Adipose tissue (tissue), 3 donors: ENCODE results near the gene CAMK4. TPM values are rescaled to one million over a fixed set of nuclear protein-coding genes. Genes with fewer than 3 reads are reported as not detected.

ENCODE experiments used
- H3K27ac ChIP-seq: one replicate; pipeline ENCODE4 v1.5.1; 2013; ENCODE audit warnings: low read depth, low read length
- WGBS, 3 donors: extraction: QIAGEN DNeasy Blood & Tissue Kit; methylation state at CpG; one replicate each; pipeline ENCODE4 v1.1.7; 2013; 5-methylcytosine and 5-hydroxymethylcytosine counted together
- polyA plus RNA-seq, 3 donors: library from polyadenylated mRNA; stranded (reverse); fragments of 200-250 nt; gene quantifications; one replicate each; pipeline ENCODE4 v1.2.3, GENCODE V29; 2013
- donor health status: healthy with polysubstance abuse.
- donor health status: Bipolar disorder and iron deficiency.
- donor health status: healthy.

CAMK4 gene
- polyA plus RNA-seq, 3 donors = 0.17 to 0.43 TPM; not detected in 1

DNA sequence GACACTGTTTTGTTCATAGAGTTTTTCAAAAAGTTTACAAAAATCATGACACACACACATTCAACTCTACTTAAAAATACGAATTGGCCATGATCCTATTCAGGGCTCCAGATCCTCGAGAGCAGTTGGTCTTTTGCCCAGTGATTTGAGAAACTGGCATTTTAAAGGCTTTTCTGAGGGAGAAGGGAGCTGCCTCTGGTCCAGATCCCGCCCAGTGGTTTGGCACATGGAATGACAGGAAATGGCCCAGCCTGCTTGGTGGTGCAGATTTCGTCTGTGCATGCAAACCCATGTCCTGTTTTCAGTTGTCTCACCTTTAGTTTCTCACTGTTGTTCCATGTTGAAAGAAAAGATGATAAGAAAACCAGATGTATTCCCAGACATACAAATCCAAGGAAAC lies 3.6 kb downstream of the CAMK4 start:
- WGBS, 3 donors = 30 to 59% (median 32%) methylated on average over 4 of the region's 4 CpGs
- H3K27ac ChIP-seq = no peak overlapping the region

DNA sequence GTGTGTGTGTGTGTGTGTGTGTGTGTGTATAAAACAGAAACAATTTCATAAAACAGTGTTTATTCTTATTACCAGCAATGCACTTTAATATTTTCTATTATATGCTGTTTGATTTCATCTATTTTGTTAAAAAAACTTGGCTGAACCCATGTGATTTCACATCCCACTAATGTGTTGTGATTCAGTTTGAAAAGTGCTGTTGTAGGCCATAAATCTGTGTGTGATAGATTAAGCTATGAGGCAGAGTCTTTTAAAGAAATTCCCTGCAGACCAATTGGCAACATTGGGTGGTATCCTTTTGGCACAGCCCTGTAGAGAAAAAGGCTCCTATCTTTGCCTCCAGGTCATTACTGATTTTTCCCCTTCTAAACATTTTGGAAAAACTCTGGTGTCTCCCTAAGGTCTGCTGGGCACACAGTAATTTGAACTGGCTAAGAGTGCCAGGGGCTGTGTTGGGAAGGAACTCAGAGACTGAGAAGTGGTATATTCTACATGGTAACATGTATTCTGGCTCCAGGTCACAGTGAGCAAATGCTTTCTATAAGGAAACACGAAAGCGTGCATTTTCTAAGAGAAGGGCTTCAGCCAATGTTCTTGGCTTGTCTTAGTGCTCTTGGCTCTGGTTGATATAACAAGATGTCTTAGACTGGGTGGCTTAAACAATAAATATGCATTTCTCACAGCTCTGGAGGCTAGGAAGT lies 4.5 kb downstream of the CAMK4 start:
- WGBS, 3 donors = 76 to 86% (median 79%) methylated on average over 2 of the region's 2 CpGs
- H3K27ac ChIP-seq = no peak overlapping the region

DNA sequence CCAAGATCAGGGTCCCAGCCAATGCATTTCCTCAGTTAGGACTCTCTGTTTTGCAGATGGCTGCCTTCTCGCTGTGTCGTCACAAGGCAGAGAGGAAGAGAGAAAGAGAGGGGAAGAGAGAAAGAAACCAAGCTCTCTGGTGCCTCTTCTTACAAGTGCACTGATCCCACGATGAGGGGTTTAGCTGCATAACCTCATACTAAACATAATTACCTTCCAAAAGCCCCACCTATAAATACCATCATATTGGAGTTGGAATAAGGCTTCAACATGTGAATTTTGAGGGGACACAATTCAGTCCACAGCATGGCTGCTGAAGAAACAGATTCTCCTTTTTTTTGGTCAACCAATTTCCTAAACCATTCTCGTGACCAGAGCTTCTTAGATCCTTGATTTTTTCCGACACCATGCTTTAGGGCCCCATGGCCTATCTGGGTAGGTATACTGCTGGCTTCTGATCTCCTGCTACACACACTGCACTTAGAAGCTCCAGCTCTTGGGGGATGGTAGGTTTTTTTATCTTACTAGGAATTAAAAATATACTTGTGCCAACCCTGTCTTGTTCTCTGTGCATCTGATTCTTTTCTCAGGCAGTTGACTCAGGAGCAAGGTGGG lies 5.1 kb downstream of the CAMK4 start:
- no peak overlapping the region for H3K27ac ChIP-seq
- WGBS, 3 donors = 79 to 87% (median 80%) methylated on average over 5 of the region's 5 CpGs

DNA sequence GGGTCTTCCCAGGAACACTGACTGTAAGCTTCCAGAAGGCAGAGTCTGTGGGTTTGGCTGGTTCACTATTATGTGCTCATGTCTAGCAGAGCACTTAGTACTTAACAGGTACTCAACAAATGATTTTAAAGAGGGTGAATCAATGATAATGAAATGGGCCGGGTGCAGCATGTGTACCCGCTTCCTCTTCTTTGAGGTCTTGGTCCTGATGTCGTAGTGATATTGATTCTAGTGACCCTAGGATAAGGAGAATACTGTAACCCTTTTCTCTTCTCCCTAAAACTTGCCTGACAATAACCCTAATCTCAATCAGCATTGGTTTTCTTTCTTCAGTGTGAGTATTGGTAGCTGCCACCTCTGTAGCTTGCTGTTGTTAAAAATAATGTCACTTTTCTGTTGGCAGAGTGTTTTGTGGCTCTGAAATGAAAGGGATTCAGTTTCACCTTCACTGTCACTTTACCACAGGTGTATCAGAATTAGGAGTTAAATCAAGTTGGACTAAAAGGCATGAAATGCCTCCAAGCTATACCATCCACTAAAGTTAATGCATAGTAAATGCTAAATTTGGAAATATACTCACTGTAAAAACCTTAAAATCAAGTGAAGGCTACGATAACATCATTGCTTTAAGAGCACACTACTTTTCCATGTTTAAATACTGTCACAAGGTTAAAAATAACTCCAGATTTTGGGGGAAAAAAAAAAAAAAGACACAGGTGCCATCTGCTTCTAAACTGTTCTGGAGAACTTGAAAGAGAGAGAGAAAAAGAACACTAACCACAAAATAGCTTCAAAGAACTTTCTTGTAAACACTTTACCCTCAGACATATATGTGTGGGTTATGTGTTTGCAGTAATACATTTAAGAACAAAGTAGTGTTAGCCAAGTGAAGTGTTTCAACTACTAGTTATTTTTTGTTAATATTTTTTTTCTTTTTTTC lies 6.0 kb downstream of the CAMK4 start:
- WGBS, 3 donors = 67 to 86% (median 86%) methylated on average over 4 of the region's 4 CpGs
- no peak overlapping the region for H3K27ac ChIP-seq

DNA sequence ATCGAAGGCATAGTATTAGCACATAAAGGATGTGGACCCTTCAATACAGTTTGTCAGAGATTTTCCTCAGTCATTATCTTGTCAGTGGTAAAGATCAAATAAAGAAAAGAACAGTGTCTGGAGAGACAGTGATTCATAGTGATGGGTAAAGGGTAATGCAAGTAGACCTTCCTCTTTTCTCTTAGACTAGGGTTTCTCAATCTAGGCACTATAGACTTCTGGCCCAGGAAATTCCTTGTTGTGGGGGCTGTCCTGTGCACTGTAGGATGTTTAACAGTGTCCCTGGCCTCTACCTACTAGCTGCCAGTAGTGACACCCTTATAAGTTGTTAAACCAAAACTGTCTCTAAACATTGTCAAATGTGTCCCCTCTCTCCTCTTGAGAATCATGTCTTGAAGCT lies 6.9 kb downstream of the CAMK4 start:
- H3K27ac ChIP-seq = no peak overlapping the region
- 85 to 94% (median 91%) methylated on average over 1 of the region's 1 CpG for WGBS, 3 donors

DNA sequence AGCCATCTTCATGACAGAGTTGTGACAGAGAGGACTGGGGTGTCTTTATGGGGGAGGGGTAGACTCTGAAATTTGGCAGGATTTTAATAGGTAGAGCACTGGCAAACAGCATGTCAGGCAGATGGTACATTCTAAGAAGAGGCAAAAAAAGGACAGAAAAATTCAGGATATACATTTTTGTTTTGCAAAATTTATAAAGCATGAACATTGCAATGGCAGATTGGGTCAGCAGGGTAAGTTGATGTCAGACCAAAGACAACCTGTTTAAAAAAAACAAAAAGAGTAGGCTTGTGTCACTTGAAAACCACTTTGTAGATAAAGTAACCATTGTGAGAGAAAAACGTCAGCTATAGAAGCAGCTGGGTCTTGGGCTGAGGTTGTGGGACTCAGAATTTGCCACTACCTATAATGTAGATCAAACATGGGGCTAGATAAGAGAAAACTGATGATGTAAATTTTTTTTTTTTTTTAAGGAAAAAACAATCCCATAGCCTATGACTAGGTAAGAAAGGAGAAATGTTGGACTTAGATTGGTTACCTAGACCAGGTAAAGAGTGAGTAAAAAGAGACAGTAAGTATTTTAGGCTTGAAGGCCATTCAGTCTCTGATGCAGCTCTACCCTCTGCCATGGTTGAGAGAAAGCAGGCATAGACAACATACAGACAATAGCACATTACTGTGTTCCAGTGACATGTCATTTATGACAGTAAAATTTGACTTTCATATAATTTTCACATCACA lies 8.3 kb downstream of the CAMK4 start:
- H3K27ac ChIP-seq = no peak overlapping the region
- 39 to 70% (median 55%) methylated on average over 1 of the region's 1 CpG for WGBS, 3 donors

DNA sequence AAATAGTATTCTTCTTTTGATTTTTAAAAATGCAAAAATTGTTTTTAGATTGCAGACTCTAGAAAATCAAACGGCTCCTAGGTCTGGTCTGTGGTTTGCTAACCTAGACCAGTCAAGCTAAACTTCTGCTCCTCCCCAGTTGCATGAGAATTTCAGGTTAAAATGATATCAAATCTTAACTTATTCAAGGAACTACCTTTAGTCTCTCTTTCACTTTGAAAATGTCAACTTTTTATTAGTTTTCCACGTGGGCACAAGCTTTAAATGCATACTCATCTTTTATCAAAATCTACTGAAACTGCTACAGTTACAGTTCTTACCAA lies 8.8 kb downstream of the CAMK4 start:
- 66 to 70% (median 67%) methylated on average over 2 of the region's 2 CpGs for WGBS, 3 donors

DNA sequence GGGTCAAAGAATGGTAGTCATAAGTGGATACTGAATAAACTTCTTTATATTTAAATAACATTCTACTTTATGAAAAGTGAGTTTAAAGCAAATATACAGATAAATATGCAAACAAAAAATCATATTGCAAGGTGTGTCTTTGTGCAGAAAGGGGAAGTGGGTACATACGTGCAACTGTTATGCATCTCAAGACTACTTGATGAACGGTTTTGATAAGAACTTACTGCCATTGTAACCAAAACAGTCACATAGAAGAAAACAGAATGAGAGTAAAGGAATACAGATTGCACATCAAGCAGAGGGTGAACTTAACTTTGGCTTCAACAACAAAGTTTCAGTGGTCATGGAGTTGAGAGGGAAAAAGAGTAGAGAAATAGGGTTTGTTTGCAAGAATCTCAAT lies 9.9 kb downstream of the CAMK4 start:
- WGBS, 3 donors = 58 to 80% (median 67%) methylated on average over 2 of the region's 2 CpGs
- H3K27ac ChIP-seq = no peak overlapping the region

More for the DNA sequence above, 8.8 kb downstream of the CAMK4 start:
- H3K27ac ChIP-seq = no peak overlapping the region

DNA sequence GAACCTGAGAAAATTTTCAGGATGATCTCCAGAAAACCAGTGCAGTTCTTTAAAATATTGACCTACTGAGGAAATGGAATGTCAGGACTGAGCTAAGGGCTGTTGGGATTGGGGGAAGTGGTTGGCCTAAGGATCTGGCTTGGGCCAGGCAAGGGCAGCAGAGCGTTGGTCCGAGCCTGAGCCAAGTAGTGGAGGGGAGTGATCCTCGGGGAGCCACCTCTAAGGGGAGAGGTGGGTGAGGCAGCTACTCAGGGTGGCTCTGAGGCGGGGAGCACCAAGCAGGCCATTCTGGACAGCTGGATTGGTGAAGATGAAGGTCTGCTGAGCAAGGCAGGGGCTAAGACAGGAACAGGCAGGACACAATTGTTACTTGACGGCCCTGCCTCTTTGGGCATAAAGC lies 11.5 kb downstream of the CAMK4 start:
- WGBS, 3 donors = 90 to 93% (median 91%) methylated on average over 5 of the region's 5 CpGs
- H3K27ac ChIP-seq = no peak overlapping the region

DNA sequence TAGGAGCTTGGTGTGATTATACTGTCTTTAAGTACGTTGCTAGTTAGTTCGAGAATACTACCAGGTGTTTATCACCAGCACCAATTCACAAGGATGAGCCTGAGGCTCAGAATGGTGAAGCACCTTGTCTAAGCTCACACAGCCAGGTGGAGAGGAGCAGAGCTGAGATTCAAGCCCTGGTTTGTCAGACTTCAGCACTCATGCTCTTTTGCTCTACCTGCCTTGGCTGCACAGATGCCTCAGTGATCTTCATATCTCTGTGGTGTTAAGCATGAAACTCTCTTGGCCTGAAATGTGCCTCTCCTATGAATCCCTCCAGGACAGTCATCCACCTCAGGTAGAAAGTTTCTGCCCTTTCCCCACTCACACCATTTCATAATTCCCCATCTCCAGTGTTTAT lies 12.2 kb downstream of the CAMK4 start:
- H3K27ac ChIP-seq = no peak overlapping the region
- WGBS, 3 donors = 42 to 87% (median 84%) methylated on average over 2 of the region's 2 CpGs

DNA sequence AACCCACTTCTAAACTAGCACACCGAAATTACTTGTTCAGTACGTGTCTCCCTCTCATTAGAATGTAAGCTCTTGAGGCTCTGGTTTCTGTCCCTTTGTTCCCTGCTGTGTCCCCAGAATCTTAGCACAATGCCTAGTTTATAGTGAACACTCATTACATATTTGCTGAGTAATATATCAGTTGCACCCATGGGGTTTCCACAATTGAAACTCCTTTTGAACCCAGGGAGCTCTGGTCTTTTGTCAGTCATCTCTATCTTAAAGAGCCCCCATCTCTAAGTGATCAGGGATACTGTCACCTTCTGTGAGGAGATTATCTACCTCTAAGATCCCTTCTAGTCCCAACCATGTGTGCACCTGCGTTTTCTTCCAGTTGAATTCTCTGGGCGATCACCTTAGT lies 12.8 kb downstream of the CAMK4 start:
- 81 to 94% (median 87%) methylated on average over 4 of the region's 4 CpGs for WGBS, 3 donors
- no peak overlapping the region for H3K27ac ChIP-seq

DNA sequence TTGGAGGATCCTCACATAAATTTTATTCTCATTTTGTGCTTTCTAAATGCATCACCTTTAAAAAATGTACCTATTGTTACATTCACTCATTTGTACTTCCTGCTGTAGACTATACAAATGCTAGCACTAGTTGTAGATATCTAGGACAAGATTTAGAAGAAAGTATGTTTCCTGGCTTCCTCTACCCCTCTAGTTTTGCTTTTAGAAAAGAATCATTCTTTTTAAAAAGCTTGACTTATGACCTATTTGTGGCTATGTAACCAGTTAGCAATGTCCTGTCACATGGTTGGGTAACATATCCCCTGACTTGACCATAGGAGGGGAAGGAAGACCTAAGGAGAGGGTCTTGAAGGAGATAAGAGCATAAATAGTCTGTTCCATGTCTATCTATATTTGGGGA lies 13.3 kb downstream of the CAMK4 start:
- no peak overlapping the region for H3K27ac ChIP-seq

DNA sequence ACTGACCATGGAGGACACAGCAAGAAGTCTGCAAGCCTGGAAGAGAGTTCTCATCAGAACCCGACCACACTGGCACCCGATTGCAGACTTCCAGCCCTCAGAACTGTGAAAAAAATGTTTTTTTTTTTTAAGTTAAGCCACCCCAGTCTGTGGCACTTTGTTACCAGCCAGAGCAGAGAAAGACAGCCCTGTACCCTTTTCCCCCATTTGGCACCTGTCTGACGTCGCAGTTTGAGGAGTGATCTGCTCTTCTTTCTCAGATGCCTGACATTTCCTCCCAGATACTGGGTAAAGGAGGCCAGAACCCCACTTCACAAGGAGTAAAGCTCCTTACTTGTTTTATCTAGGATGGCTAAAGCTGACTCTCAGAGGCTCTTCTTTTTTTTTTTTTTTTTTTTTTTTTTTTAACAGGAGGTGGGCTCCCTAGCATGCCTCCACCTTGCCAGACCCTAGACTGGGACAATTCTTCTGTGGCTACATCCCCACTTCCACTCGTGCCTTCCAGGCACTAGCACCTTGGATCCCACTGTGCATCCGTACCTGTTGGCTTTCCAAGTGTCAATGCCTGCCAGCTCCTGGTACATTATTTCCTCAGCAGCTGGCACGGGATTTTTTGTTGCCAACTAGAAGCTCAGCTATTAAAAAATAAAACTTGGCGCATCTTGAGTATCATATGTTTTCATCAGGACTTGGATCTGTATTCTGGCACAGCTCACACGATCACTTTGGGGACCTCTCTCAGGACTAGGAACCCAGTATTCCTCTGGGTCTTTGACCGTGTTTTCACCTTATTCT lies 14.4 kb downstream of the CAMK4 start:
- no peak overlapping the region for H3K27ac ChIP-seq
- 83 to 89% (median 86%) methylated on average over 10 of the region's 10 CpGs for WGBS, 3 donors

DNA sequence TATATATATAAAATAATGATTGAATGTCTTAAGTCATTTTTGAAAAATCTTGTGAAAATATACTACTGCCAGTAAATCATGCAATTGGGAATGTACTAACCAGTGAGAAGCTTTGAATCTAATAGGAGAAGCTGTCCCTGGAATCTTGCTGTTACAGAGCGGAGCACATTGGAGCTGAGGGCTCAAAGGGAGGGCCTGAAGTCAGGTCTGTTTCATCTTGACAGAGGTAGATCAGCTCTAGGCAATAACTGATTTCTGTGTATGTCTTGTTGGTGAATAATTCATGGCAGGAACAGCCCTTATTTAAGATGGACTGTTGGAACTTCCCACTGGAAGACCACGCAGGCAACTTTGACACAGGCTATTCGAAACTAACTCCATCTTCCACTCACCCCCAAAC lies 17.5 kb downstream of the CAMK4 start:
- WGBS, 3 donors = 73 to 97% (median 91%) methylated on average over 3 of the region's 3 CpGs

DNA sequence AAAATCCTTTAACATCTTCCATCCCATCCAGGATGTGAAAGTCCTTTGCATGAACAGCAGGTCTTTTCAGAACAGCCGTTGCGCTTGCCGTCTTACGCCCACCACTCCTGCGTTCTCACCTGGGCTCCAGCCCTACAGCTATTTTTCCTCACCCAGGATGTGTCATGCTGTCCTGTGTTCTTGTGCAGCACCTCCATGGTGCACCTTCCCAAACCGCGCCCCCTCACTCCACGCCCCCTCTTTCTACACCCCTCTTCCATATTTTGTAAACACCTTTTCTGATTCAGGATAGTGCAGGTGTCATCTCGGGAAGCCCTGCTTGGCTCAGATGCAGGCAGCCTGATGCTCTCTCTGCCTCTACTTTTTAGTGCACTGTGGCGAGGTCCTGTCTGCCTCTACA lies 18.4 kb downstream of the CAMK4 start:
- WGBS, 3 donors = 83 to 91% (median 85%) methylated on average over 10 of the region's 10 CpGs

More for the DNA sequence above, 17.5 kb downstream of the CAMK4 start:
- H3K27ac ChIP-seq = no peak overlapping the region

DNA sequence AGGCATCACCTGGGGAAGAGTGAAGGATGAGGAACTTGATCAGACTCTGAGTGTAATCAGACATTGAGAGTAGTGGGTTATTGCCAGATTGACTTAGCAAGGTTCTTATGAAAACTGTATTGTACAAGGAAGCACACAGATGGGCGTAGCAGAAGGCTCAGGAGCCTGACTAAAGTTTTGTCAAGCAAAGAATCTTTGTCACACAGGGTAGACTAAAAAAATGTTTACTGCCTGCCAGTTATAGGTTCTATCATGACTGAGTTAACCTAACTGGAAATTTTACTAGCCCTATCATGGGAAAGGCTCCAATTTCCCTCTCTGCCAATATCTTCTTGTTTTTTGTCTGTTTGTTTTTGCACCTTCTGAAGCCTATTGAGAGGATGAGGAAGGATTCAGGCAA lies 19.1 kb downstream of the CAMK4 start:
- 79 to 81% (median 81%) methylated on average over 1 of the region's 1 CpG for WGBS, 3 donors
- no peak overlapping the region for H3K27ac ChIP-seq

More for the DNA sequence above, 18.4 kb downstream of the CAMK4 start:
- H3K27ac ChIP-seq = no peak overlapping the region

DNA sequence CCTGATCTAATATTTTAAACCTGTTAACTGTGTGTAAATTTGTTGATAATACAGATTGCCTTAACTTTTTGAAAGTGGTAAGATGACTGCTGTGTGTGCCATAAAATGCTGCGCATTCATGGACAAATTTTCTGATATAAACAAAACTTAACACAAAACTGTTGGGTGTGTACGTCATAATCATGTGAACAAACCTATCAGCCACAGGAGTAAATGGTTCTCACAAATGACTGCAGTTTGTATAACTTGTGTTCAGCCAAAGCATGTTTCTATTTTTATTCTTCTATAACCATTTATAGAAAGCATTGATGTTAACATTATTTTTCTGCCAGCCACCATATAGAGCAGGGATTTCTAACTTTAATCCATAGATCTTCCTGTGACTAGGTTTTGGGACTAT lies 21.5 kb downstream of the CAMK4 start:
- H3K27ac ChIP-seq = no peak overlapping the region
- 87 to 93% (median 92%) methylated on average over 2 of the region's 2 CpGs for WGBS, 3 donors

DNA sequence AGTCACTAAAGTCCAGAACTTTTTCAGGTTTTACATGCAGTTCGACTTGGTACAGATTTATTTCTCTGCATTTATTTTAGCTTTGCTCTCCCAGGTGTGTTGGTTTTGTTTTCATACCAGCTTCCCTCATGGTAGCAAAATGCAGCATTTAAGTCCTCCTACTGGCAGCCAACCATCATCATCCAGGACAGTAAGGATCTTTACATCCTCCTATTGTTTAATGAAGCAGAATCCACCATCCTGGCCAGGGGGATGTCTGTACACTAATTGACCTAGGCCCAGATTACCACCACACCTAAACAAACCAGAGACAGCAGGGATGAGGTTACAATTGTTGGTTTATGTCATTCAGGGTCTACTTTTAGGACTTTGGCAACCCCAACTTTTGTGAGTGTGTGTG lies 22.3 kb downstream of the CAMK4 start:
- no peak overlapping the region for H3K27ac ChIP-seq
- 75 to 94% (median 85%) methylated on average over 1 of the region's 1 CpG for WGBS, 3 donors
